ENCODE measurements around the gene TTC29. TPM values are rescaled to one million over a fixed set of nuclear protein-coding genes. Genes with fewer than 3 reads are reported as not detected.

The TTC29 gene
- polyA plus RNA-seq, 1 of the 3 experiments (the other 2 are of a cell fraction), result not detected

DNA sequence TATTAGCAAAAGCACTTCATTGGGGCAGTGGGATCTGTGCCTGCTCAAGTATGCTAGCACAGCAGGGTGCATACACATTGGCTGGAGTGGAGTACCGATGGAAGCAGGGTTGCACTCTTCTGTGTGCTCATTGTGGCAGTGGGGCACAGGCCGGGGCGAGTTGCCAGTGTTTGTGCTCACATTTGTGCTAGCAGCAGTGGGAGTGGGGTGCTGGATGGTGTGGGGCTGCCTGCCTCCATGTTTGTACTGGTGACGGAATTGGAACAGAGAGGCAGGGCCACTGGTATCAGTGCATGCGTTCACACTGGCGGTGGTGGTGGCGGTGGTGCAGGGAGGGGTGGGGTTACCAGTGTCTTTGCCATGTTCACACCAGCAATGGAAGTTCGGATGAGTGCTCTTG, 169.0 kb downstream of the TTC29 start (continued):
- TF ChIP-seq EP300 (IDR thresholded peaks at IDR 0.05; ENCODE audit: borderline replicate concordance in 1 of 2, low read depth in 1 of 2, low read length in 1 of 2) (no peak), RXRA (IDR thresholded peaks at IDR 0.05; ENCODE audit: borderline replicate concordance, low read depth) (no peak), NFIC (IDR thresholded peaks at IDR 0.05; ENCODE audit: borderline replicate concordance) (no peak)

DNA sequence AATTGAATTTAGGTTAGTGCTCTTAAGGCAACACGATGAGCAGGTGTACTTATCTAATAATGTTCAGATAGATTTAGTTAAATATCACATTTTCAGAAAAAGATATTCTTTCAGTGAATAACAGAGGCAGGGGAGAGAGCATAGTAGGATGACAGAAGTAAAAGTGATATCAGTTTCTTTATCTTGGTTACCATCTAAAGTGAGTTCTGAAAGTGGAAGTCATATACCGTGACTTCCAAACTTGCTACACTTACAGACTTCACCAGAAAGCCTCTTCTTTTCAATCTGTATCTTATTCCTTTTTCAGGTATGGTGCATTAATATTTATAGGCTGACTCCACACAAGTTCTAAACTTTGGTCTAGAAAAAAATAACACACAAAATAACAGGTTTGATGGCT, 182.1 kb downstream of the TTC29 start:
- no peak for DNase-seq
- ChIA-PET POLR2A (no interaction called here), CTCF (no interaction called here)
- H3K27ac ChIP-seq (ENCODE audit: low read depth in 2 of 2, low read length in 1 of 2), result no peak overlapping the region
- 16% methylated on average over 2 of the region's 2 CpGs for WGBS (ENCODE audit: low lambda C conversion rate)
- H3F3A ChIP-seq (replicated peaks; ENCODE audit: insufficient read depth), result no peaks in the 10 kb centered on the region
- H3K79me2 ChIP-seq (ENCODE audit: insufficient read depth), result no peaks in the 10 kb centered on the region
- H3K9me3 ChIP-seq, result no peaks in the 10 kb centered on the region
- H3K9me2 ChIP-seq, result no peaks in the 10 kb centered on the region
- no peak overlapping the region for H3K4me2 ChIP-seq
- no peak overlapping the region for H2AFZ ChIP-seq (ENCODE audit: low read depth)
- no peak overlapping the region for H3K9ac ChIP-seq
- TF ChIP-seq, protein P1, sequence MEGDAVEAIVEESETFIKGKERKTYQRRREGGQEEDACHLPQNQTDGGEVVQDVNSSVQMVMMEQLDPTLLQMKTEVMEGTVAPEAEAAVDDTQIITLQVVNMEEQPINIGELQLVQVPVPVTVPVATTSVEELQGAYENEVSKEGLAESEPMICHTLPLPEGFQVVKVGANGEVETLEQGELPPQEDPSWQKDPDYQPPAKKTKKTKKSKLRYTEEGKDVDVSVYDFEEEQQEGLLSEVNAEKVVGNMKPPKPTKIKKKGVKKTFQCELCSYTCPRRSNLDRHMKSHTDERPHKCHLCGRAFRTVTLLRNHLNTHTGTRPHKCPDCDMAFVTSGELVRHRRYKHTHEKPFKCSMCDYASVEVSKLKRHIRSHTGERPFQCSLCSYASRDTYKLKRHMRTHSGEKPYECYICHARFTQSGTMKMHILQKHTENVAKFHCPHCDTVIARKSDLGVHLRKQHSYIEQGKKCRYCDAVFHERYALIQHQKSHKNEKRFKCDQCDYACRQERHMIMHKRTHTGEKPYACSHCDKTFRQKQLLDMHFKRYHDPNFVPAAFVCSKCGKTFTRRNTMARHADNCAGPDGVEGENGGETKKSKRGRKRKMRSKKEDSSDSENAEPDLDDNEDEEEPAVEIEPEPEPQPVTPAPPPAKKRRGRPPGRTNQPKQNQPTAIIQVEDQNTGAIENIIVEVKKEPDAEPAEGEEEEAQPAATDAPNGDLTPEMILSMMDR (IDR thresholded peaks at IDR 0.05), result no peak
- TF ChIP-seq ELF1 (IDR thresholded peaks at IDR 0.05) (no peak), TEAD4 (IDR thresholded peaks at IDR 0.05; ENCODE audit: borderline replicate concordance, insufficient read depth) (no peak), EP300 (IDR thresholded peaks at IDR 0.05; ENCODE audit: borderline replicate concordance in 1 of 2, low read depth in 1 of 2, low read length in 1 of 2) (no peak)
- H3K4me1 ChIP-seq (ENCODE audit: control insufficient read depth in 1 of 2, insufficient read depth in 2 of 2, low read depth in 1 of 2, low read length in 1 of 2), result no peaks in the 10 kb centered on the region
- H3K27me3 ChIP-seq (ENCODE audit: insufficient read depth), result no peaks in the 10 kb centered on the region
- H4K20me1 ChIP-seq (ENCODE audit: insufficient read depth), result no peaks in the 10 kb centered on the region
- H3K4me3 ChIP-seq (ENCODE audit: low read depth in 2 of 2, low read length in 1 of 2), result no peak overlapping the region
- H3K36me3 ChIP-seq (replicated peaks in 1 of 2; ENCODE audit: control insufficient read depth in 1 of 2, insufficient read depth in 2 of 2, low read length in 1 of 2), result no peaks in the 10 kb centered on the region

DNA sequence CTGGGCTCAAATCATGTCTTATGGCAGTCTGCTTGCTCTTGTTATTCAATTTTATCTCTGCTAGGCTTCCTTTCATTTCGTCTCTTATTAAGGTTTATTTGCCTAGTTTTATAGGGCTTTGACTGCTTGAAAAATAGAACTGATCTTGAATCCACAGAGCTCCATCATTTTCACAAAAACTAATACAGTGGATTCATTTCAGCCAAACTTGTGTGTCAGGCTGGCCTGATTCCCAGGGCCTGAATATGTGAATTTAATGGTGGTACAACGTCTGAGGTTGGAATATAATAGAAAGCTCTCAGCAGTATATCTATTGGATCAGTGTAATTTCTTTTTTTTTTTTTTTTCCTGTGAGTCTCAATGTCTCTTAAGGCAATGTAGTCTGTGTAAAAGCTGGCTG, 183.6 kb downstream of the TTC29 start:
- 4% methylated on average over 2 of the region's 2 CpGs for WGBS (ENCODE audit: low lambda C conversion rate)
- ChIA-PET POLR2A (interaction anchor here (0.6 kb wide), 1 partner anchor 80 kb away, joined by 3 read pairs; no protein-coding TSS in a partner anchor), CTCF (no interaction called here)
- Histone ChIP-seq H2AFZ (ENCODE audit: low read depth) (no peak overlapping the region), H3F3A (replicated peaks; ENCODE audit: insufficient read depth) (no peaks in the 10 kb centered on the region), H3K9me3 (no peaks in the 10 kb centered on the region), H3K4me1 (ENCODE audit: control insufficient read depth in 1 of 2, insufficient read depth in 2 of 2, low read depth in 1 of 2, low read length in 1 of 2) (no peaks in the 10 kb centered on the region), H3K9ac (no peak overlapping the region), H3K79me2 (ENCODE audit: insufficient read depth) (no peaks in the 10 kb centered on the region), H3K27me3 (ENCODE audit: insufficient read depth) (no peaks in the 10 kb centered on the region), H3K4me2 (no peak overlapping the region), H3K36me3 (replicated peaks in 1 of 2; ENCODE audit: control insufficient read depth in 1 of 2, insufficient read depth in 2 of 2, low read length in 1 of 2) (no peaks in the 10 kb centered on the region), H3K9me2 (no peaks in the 10 kb centered on the region), H3K27ac (ENCODE audit: low read depth in 2 of 2, low read length in 1 of 2) (no peak overlapping the region), H3K4me3 (ENCODE audit: low read depth in 2 of 2, low read length in 1 of 2) (no peak overlapping the region), H4K20me1 (ENCODE audit: insufficient read depth) (no peaks in the 10 kb centered on the region)
- TF ChIP-seq TEAD4 (IDR thresholded peaks at IDR 0.05; ENCODE audit: borderline replicate concordance, insufficient read depth) (no peak), FOXJ3 (CRISPR knock-in tag; IDR thresholded peaks at IDR 0.05) (no peak), SIN3A (IDR thresholded peaks at IDR 0.05; ENCODE audit: borderline replicate concordance, low read depth, low read length) (no peak), YY1 (IDR thresholded peaks at IDR 0.05; ENCODE audit: low read depth) (no peak), CHD2 (IDR thresholded peaks at IDR 0.05; ENCODE audit: low read length, partially characterized antibody) (no peak), GATA2 (CRISPR knock-in tag; IDR thresholded peaks at IDR 0.05) (no peak), MEF2A (IDR thresholded peaks at IDR 0.05; ENCODE audit: borderline replicate concordance, low read depth) (no peak), RFX5 (IDR thresholded peaks at IDR 0.05; ENCODE audit: low read length) (no peak), EZH2phosphoT487 (IDR thresholded peaks at IDR 0.05; ENCODE audit: borderline replicate concordance, low read depth) (no peak), NFIC (IDR thresholded peaks at IDR 0.05; ENCODE audit: borderline replicate concordance) (no peak), TAF1 (IDR thresholded peaks at IDR 0.05; ENCODE audit: borderline replicate concordance, low read depth, low read length) (no peak)
- TF ChIP-seq, protein P2, sequence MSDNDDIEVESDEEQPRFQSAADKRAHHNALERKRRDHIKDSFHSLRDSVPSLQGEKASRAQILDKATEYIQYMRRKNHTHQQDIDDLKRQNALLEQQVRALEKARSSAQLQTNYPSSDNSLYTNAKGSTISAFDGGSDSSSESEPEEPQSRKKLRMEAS (IDR thresholded peaks at IDR 0.05; ENCODE audit: low read depth), result no peak
- DNase-seq, result no peak

All from SK-N-SH (cell line).